Colon (tissue), 2 donors: Measurements from ENCODE around the gene KLHL36.
"Not testable (repeated sequence)": the region's sequence is repeated elsewhere in the genome, so short reads cannot be mapped to it uniquely, and the experiment has no call there.

Source experiments
- FAIRE-seq: peaks from 2 replicates; lab custom pipeline; 2012; peaks lifted over from hg19 to GRCh38; lab: Jason Lieb, UNC
- donor health status: control.
- donor health status: control.

KLHL36 gene

GRCh38 chr16:84616515-84616914 is 31.8 kb upstream of the KLHL36 start:
- no peak for FAIRE-seq

GRCh38 chr16:84617041-84617790 is 31.1 kb upstream of the KLHL36 start:
- FAIRE-seq = no peak

DNA sequence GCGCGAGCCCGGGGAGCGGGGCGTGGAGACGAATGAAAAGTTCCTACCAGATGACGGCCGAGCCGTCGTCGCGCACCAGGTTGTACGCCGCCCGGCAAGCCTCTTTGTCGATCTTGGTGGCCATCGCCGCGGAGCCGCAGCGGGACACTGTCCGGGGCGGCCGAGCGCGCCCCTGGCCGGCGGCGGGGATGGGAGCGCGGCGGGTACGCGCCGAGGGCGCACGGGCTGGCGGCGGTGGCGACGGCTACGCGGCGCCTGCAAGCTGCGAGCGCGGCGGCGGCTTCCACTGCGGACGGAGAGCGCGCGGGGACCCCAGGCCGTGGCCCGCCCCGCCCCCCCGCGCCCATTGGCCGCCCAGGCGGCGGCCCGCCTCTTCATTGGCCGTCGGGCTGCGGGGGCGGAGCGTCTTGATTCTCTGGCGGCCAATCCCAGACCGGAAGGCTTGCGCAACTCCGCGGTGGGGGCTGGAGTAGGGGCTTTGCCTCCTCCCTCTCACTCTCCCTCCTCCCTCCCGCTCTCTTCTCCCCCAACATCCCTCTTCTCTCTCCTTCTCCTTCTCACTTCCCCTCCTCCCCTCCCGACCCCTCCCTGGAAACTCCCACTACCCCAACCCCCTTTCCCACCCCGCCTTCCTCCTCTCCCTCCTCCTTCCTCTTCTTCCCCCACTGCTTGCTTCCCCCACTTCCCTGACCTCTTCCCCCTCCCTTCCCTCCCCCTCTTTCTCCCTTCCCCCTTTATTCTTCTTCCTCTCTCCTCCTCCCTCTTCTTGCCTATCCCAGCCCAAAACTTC is 30.3 kb upstream of the KLHL36 start, which contains the start of gene COTL1:
Gene COTL1, minus strand, starts transcription at position 288 of the 790 bp plus-strand sequence. Its CDS starts 164 bp downstream, at position 124.
- no peak for FAIRE-seq

- FAIRE-seq = no peak
These were observed 29.5 kb upstream of the KLHL36 start for GRCh38 chr16:84618581-84619460.

GRCh38 chr16:84620913-84621312 is 27.4 kb upstream of the KLHL36 start:
- FAIRE-seq = not testable (repeated sequence)

- FAIRE-seq = no peak
These were observed 22.8 kb upstream of the KLHL36 start for GRCh38 chr16:84625556-84625955.

GRCh38 chr16:84628226-84628731 is 20.0 kb upstream of the KLHL36 start:
- no peak for FAIRE-seq

DNA sequence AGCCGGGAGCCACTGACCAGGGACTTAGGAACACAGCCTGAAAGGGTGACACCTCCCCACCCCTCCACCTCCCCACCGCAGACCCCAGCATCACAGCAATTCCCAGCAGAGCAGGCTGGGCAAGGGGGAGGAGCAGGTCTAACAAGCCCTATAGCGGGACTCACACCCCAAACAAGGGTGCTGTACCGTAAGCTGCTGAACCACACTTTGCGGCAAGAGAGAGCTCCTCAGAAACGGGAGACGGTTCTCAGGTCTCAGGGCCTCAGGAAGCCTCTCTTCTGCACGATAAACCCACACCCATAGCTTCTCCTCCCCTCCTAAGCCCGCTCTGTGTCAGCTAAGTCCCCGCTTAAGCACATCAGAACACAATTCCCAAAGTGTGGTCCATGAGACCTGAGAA is 18.7 kb upstream of the KLHL36 start:
- FAIRE-seq = no peak

GRCh38 chr16:84630009-84630408 is 18.3 kb upstream of the KLHL36 start:
- FAIRE-seq = no peak

GRCh38 chr16:84630446-84631152 is 17.7 kb upstream of the KLHL36 start:
- FAIRE-seq = no peak

DNA sequence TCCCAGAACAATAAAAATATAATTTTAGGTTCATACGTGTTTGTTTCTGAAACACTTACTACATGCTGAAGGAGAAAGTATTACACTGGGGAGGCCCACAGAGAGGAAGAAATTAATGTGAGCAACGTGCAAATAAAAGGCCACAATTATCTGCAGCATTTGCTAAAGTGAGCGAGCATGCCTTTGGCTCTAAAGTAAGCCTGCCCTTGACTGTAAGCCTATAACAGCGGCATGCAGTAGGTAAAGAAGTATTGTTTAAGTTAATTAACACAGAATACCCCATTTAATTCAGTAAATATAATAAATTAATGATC is 17.2 kb upstream of the KLHL36 start:
- FAIRE-seq = no peak

GRCh38 chr16:84631886-84632285 is 16.4 kb upstream of the KLHL36 start:
- no peak for FAIRE-seq

GRCh38 chr16:84632862-84633261 is 15.4 kb upstream of the KLHL36 start:
- not testable (repeated sequence) for FAIRE-seq

DNA sequence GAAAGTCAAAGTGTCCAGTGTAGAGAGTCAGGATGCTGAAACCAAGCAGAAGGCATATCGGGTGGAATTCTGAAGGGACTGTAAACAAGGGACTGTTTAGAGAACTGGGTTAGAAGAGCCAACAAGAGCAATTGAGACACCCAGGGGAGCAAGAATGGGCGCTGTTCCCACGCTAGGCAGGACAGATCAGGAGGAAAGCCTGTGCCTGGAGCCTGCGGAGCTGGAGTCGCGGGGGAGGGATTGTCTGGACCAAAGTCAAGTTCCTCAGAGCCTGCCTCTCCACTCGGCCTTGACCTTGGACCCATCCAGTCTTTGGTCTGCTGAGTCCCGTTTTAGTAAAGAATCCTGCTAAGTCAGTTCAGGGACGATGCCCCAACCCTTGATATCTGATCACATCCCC is 14.7 kb upstream of the KLHL36 start:
- no peak for FAIRE-seq

DNA sequence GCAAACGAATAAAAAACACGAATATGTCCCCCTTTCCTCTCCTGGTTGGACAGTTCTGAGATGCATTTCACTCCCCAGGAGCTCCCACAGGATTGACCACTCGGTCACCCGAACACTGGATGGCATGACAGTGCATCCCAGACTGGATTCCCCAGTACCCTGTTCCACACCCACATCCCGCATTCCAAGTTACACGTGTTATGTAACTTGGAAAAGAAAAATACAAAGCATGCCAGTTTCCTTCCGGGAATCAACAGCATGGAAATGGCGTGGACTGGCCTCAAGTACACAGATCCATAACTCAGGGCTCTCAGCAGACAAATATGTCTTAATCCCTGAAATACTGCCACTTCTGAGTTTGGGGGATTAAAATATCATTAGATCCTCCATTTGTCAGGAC is 12.6 kb upstream of the KLHL36 start:
- FAIRE-seq = no peak

- no peak for FAIRE-seq
These were observed 10.6 kb upstream of the KLHL36 start for GRCh38 chr16:84637709-84638108.

- FAIRE-seq = no peak
These were observed 10.0 kb upstream of the KLHL36 start for GRCh38 chr16:84638231-84638806.

GRCh38 chr16:84640145-84640544 is 8.2 kb upstream of the KLHL36 start:
- FAIRE-seq = no peak

- no peak for FAIRE-seq
These were observed 6.5 kb upstream of the KLHL36 start for GRCh38 chr16:84641643-84642358.

- FAIRE-seq = no peak
These were observed 5.1 kb upstream of the KLHL36 start for GRCh38 chr16:84643180-84643583.

- FAIRE-seq = no peak
These were observed 4.6 kb upstream of the KLHL36 start for GRCh38 chr16:84643674-84644073.
